Suppressor macrophage treated with lipopolysaccharide for 1 hour (primary cell): ENCODE data around the gene BLOC1S1.

Experiments
- DNase-seq, 3 donors: peaks; one replicate each; pipeline ENCODE4 v3.0.0-alpha.2; 2020 to 2022

Gene BLOC1S1

GRCh38 chr12:55712700-55713415 is 3.0 kb upstream of the BLOC1S1 start:
- DNase-seq: no peak

- DNase-seq: no peak
Measured at GRCh38 chr12:55713721-55714120, 2.1 kb upstream of the BLOC1S1 start.

- DNase-seq: no peak
Measured at GRCh38 chr12:55715169-55715764, 579 bp upstream of the BLOC1S1 start.

GRCh38 chr12:55716582-55716957 is 724 bp downstream of the BLOC1S1 start:
- no peak for DNase-seq

GRCh38 chr12:55717011-55718007 is 1.5 kb downstream of the BLOC1S1 start:
- DNase-seq: peak; percentile 57 to 71 (median 71)

- no peak for DNase-seq
Measured at GRCh38 chr12:55718015-55718414, 2.2 kb downstream of the BLOC1S1 start.

GRCh38 chr12:55718624-55719275 is 2.9 kb downstream of the BLOC1S1 start:
- no peak for DNase-seq

- no peak for DNase-seq
Measured at GRCh38 chr12:55719371-55719770, 3.5 kb downstream of the BLOC1S1 start.

- no peak for DNase-seq
Measured at GRCh38 chr12:55720071-55720564, 4.3 kb downstream of the BLOC1S1 start, which contains the start of gene RDH5. Gene RDH5 (plus strand): TSS chr12:55720393. CDS start chr12:55721185, 792 bp downstream.

GRCh38 chr12:55720894-55721444 is 5.1 kb downstream of the BLOC1S1 start:
- peak; percentile 78 to 81 (median 80) for DNase-seq

GRCh38 chr12:55721601-55722213 is 5.9 kb downstream of the BLOC1S1 start:
- DNase-seq: no peak

- DNase-seq: no peak
Measured at GRCh38 chr12:55722948-55723347, 7.1 kb downstream of the BLOC1S1 start.

GRCh38 chr12:55723516-55724225 is 7.8 kb downstream of the BLOC1S1 start:
- no peak for DNase-seq

- peak; percentile 77 to 82 (median 79) for DNase-seq
Measured at GRCh38 chr12:55724226-55724939, 8.5 kb downstream of the BLOC1S1 start.

- no peak for DNase-seq
Measured at GRCh38 chr12:55724940-55725309, 9.1 kb downstream of the BLOC1S1 start.

- DNase-seq: no peak
Measured at GRCh38 chr12:55725556-55725955, 9.7 kb downstream of the BLOC1S1 start.

GRCh38 chr12:55726971-55727370 is 11.1 kb downstream of the BLOC1S1 start:
- peak; percentile 79 to 87 (median 85) for DNase-seq

- peak; percentile 77 to 83 (median 78) for DNase-seq
Measured at GRCh38 chr12:55727643-55728185, 11.9 kb downstream of the BLOC1S1 start.

- peak; percentile 60 to 88 (median 64) for DNase-seq
Measured at GRCh38 chr12:55728186-55728938, 12.5 kb downstream of the BLOC1S1 start.
